Measurements from ENCODE around the gene TADA2A.

GRCh38 chr17:37506678-37507077 lies 100.0 kb downstream of the TADA2A start:
- TF ChIP-seq CTCF (IDR thresholded peaks at IDR 0.05; ENCODE audit: poor library complexity) = peak; percentile 28
- no peak for TF ChIP-seq EZH2 (IDR thresholded peaks at IDR 0.05; ENCODE audit: borderline replicate concordance)
- TF ChIP-seq EZH2phosphoT487 (IDR thresholded peaks at IDR 0.05; ENCODE audit: low read depth, severe bottlenecking, unreplicated experiment) = no peak
